GM06990 (cell line): ENCODE results near the gene PRRG1.
"Not testable (repeated sequence)": the region's sequence is repeated elsewhere in the genome, so short reads cannot be mapped to it uniquely, and the experiment has no call there.

Experiments
- DNase-seq: peaks from one replicate; pipeline ENCODE4 v3.0.0-alpha.2; 2011; ENCODE audit not compliant: insufficient read length; ENCODE audit errors: extremely low read depth
- H3K27me3 ChIP-seq: replicated peaks from 2 replicates; pipeline ENCODE4 v1.6.0; 2011; ENCODE audit warnings: low read length; ENCODE audit not compliant: control insufficient read depth, insufficient read depth
- H3K36me3 ChIP-seq: 2 replicates; pipeline ENCODE4 v1.5.1; 2011; ENCODE audit warnings: low read length; ENCODE audit not compliant: control insufficient read depth, insufficient read depth
- H3K4me3 ChIP-seq: replicated peaks from 2 replicates; pipeline ENCODE4 v1.5.1; 2011; ENCODE audit warnings: low read depth, mild to moderate bottlenecking, control low read depth, low read length
- TF ChIP-seq, protein P1 (sequence below): IDR thresholded peaks from 2 replicates; pipeline ENCODE4 v1.5.1; 2011; ENCODE audit warnings: low read length, control low read depth, mild to moderate bottlenecking, inconsistent platforms; ENCODE audit not compliant: insufficient read depth, poor library complexity, severe bottlenecking

Gene PRRG1

DNA sequence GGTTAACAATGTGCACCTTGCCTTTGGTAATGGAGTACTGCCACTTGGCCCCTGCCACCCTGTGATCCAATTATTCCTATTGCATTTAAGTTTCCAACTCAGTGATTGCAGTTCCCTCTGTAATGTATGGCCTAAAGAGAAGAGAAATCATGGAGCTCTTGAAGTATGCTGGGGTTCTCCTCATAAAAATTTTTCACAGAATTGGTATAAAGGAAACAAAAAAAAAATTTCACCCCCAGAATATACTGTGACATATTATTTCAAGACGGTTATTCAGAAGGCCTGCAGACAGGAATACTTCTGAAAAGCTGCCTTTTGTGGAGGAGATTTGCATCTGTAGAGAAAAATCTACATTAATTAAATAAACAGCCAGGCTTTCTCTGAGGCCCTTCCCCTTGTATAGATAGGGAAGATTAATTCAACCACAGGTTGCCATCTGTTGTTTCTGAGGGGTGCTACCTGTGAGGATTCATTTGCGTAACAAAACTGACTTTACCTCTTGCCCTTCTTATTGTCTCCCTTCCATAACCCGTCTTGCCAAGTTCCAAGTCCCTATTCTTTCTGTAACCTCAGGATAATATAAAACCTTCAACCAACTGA is 127.5 kb downstream of the PRRG1 start:
- DNase-seq = no peak
- Histone ChIP-seq H3K27me3 (no peaks in the 10 kb centered on the region; the same call in 1 of the 2 replicates), H3K36me3 (no peaks in the 10 kb centered on the region), H3K4me3 (no peak overlapping the region)
- TF ChIP-seq, protein P1, sequence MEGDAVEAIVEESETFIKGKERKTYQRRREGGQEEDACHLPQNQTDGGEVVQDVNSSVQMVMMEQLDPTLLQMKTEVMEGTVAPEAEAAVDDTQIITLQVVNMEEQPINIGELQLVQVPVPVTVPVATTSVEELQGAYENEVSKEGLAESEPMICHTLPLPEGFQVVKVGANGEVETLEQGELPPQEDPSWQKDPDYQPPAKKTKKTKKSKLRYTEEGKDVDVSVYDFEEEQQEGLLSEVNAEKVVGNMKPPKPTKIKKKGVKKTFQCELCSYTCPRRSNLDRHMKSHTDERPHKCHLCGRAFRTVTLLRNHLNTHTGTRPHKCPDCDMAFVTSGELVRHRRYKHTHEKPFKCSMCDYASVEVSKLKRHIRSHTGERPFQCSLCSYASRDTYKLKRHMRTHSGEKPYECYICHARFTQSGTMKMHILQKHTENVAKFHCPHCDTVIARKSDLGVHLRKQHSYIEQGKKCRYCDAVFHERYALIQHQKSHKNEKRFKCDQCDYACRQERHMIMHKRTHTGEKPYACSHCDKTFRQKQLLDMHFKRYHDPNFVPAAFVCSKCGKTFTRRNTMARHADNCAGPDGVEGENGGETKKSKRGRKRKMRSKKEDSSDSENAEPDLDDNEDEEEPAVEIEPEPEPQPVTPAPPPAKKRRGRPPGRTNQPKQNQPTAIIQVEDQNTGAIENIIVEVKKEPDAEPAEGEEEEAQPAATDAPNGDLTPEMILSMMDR = no peak

DNA sequence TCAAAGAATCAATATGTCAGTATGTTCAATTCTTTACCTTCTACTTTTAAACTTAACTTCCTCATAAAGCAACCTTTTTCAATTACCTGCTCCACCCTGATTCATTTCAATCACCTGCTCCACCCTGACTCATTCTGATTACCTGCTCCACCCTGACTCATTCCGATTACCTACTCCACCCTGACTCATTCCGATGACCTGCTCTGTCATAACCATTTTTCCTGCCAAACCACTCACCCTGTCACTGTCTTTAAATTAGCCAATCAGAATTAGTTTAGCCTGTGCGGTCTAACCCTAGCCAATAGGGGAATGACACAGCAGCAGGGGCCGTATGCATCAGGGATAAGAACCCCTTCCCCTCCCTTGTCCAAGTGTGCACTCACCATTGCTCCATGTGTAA is 135.2 kb downstream of the PRRG1 start:
- H3K4me3 ChIP-seq, H3K36me3 ChIP-seq, H3K27me3 ChIP-seq, DNase-seq: not testable (repeated sequence)

DNA sequence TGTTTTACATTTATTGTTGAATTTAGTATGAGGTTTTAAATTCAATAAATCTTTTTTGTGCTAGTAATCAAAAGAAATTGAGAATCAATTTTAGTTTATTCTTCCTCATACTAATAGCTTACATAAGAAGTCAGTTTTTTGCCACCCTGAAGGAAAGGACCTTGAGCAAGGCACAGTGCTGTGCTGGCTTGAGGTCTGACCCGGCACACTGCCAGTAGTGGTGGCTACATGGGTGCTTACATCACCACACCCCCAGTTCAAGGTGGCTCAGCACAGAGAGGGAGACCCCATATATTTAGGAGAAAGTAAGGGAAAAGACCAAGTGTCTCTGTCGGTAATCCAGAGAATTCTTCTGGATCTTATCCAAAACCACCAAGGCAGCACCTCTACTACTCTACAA is 136.3 kb downstream of the PRRG1 start:
- no peak for DNase-seq
- TF ChIP-seq, protein P1 = no peak
- H3K36me3 ChIP-seq = no peaks in the 10 kb centered on the region
- H3K4me3 ChIP-seq = no peak overlapping the region
- no peaks in the 10 kb centered on the region for H3K27me3 ChIP-seq

DNA sequence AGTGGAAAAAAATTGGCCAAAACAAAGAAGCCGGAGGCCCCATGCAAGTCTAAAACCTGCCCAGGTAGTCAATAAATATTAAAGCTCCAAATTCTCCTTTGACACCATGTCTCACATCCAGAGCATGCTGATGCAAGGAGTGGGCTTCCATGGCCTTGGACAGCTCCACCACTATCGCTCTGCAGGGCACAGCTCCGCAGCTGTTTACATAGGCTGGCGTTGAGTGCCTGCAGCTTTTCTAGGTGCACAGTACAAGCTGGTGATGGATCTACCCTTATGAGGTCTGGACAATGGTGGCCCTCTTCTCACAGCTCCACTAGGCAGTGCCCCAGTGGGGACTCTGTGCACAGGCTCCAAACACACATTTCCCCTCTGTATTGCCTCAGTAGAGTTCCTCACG is 138.1 kb downstream of the PRRG1 start:
- H3K36me3 ChIP-seq = no peaks in the 10 kb centered on the region
- TF ChIP-seq, protein P1 = no peak
- no peak overlapping the region for H3K4me3 ChIP-seq
- H3K27me3 ChIP-seq = no peaks in the 10 kb centered on the region
- DNase-seq = no peak

DNA sequence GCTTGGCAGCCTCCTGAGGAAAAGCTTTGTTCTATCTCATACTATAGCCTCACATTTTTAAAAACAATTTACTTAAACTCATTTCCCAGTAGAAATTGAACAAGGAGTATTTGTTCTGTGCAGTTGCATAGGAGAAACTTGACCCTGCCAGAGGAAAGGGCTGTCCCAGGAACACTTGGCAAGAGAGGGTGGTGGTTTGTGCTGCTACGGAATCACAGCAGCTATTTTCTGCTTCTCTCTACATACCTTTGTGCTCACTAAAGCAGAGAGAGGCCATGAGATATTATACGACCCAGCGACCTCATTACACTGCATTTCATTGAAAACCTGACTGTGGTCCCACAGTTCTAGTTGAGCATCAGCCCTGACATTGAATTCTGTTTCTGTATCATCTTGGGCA is 139.2 kb downstream of the PRRG1 start:
- TF ChIP-seq, protein P1 = no peak
- H3K4me3 ChIP-seq = no peak overlapping the region
- H3K36me3 ChIP-seq = no peaks in the 10 kb centered on the region
- no peaks in the 10 kb centered on the region for H3K27me3 ChIP-seq
- DNase-seq = no peak

DNA sequence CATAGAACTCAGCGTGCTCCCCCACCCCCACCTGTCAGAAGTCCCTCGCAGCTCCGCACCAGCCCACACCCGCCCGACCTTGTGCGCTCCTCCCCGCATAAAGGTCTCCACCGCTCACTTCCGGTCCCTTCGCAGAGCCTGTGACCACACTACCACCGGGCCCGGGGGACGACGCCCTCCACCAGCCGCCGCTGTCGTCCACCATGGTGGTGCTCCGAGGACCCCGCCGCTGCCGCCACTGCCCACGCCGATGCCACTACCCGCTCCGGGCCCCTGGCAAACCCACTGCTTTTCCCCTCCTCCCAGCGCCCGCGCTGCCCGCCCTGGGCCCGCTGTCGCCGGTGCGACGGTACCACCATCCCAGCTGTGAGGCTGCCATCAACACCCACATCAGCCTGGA is 142.5 kb downstream of the PRRG1 start:
- Histone ChIP-seq H3K4me3 (no peak overlapping the region), H3K27me3 (no peaks in the 10 kb centered on the region), H3K36me3 (no peaks in the 10 kb centered on the region)
- DNase-seq = no peak
- TF ChIP-seq, protein P1 = no peak

DNA sequence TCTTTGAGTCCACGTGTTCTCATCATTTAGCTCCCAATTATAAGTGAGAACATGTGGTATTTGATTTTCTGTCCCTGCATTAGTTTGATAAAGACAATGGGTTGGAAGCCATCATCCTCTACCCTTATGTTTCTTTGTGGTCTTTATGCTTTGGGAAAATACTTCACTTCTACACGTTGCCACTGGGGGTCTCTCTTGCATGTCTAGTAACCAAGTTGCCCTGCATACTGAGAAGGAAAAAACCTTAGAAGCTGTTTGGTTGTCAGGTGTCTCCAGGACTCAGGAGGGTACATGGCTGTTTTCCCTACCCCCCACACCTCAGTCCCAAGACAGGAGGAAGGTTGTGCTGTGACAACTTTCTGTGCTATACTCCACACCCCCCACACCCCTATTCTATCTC is 146.6 kb downstream of the PRRG1 start:
- not testable (repeated sequence) for H3K4me3 ChIP-seq

DNA sequence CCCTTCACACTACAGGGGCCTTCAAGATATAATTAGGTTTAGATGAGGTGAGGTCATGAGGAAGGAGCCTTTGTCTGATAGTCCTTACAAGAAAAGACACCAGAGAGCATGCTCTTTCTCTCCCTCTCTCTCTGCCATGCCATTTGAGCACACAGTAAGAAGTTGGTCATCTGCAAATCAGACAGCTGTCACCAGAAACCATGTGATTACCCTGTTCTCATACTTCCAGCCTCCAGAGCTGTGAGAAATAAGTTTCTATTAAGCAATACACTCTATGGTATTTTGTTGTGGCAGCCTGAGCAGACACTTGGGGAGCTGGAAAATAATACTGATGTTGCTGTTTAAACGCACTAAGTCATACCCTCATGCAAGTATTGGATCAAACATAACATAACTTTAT is 148.0 kb downstream of the PRRG1 start:
- H3K36me3 ChIP-seq, H3K4me3 ChIP-seq, H3K27me3 ChIP-seq, DNase-seq: not testable (repeated sequence)

More for the DNA sequence above, 146.6 kb downstream of the PRRG1 start:
- not testable (repeated sequence) for H3K36me3 ChIP-seq, H3K27me3 ChIP-seq, DNase-seq

DNA sequence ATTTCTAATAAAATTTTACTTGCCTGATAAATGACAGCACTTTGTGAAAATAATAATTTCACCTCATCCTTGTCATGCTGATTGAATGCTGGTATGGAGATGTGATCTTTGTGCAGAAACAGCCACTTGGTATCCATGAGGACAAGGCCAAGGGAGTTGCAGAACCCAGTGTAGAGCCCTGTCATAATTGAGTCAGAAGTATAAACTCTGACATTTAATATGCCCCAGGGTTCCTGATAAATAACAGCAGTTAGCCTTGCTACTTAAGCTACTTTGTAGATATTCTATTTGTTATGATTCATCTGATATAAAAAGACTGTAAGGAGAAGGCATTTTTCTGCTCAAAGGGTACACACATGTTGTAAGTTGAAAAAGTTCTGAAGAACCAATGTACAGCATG is 149.2 kb downstream of the PRRG1 start:
- H3K27me3 ChIP-seq, H3K4me3 ChIP-seq, H3K36me3 ChIP-seq, DNase-seq: not testable (repeated sequence)
